Inflammatory macrophage (primary cell): Measurements from ENCODE around the gene ZGLP1.
A peak's percentile ranks its signal among the peaks of the same experiment; 100 is the strongest.

ENCODE experiments used
- DNase-seq, 2 donors: peaks; one replicate each; pipeline ENCODE4 v3.0.0-alpha.2; 2020 to 2022

The ZGLP1 gene

DNA sequence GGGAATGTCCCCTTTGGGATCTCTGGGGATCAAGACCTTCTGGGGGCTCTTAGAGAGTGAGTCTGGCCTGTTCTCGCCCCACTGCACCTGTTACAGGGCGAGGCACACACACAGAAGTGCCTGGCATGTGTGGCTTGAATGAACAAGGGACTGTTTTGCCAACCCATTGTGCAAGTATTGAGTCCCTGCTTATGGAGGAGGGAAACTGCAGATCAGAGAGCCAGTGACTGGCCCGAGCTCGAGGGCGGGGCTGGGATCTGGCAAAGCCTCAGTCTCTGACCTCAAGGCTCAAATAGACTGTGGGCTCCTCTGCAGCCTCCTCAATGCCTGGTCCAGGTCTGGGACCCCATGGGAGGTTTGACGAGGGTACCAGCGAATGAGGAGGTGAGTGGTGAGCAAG is 18.2 kb upstream of the ZGLP1 start:
- DNase-seq = no peak

DNA sequence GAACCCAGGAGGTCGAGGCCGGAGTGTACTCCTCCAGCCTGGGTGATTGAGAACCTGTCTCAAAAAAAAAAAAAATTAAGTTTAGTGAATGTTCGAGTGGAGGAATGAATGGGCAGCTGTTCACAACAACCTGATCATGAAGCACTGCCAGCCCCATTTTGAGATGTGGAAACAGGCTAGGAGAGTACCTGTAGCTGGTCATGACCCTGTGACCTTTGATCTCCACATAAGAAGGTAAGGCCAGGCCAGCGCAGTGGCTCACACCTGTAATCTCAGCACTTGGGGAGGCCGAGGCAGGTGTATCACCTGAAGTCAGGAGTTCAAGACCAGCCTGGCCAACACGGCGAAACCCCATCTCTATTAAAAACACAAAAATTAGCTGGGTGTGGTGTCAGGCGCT is 16.1 kb upstream of the ZGLP1 start:
- no peak for DNase-seq

DNA sequence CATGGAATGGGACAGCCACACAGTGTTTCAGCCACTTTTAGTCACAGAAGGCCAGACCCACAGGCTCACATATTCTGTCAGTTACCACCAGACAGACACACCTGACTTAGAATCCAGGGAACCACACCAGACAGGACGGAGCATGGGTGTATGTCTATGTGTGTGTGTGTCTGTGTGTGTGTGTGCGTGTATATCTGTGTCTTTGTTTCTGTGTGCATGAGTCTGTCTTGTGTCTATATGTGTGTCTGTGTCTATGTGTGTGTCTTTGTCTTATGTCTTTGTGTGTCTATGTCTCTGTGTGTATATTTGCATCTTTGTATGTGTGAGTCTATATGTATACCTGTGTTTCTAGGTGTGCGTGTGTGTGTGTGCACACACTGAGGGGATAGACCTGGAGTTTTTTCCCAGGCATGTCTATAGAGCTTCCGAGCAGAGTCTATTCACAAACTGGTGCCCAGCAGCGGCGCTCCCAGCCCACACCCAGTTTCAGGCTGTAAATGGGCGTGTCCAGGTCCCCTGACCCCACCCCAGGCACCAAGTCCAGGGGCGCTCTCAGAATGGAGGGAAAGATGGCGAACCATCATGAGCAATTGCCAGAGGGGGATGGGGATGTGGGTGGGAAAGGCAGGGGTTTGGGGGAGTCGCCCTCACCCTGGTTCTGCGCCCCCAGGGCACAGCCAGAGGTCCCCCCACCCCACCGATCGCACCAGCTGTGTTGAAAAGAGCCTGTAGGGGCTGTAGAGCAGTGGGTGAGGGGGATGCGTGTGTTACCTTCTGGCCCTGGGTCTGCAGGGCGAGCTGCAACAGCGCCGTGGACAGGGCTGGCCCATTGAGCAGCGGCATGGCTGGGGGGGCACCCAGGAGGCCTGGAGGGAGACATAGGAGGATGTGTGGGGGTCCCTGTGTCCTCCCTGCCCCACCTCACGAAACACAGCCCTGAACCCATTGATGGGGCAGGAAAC is 12.5 kb upstream of the ZGLP1 start:
- DNase-seq = no peak

DNA sequence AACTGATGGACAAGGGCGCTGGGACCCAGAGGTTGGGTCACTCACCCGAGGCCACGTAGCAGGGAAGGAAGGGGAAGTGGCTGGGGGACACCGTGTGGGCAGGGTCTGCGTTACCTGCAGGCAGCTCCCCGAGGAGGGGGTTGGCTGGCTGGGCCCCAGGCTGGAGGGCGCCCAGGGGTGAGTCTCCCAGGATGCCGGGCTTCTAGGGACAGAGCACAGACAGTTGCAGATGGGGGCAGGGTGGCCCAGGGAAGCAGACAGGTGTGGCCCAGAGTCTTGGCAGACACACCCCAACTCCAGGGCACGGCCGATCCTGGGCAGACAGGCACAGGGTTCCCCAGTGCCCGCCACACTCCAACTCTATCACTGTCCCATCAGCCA is 11.8 kb upstream of the ZGLP1 start:
- no peak for DNase-seq

DNA sequence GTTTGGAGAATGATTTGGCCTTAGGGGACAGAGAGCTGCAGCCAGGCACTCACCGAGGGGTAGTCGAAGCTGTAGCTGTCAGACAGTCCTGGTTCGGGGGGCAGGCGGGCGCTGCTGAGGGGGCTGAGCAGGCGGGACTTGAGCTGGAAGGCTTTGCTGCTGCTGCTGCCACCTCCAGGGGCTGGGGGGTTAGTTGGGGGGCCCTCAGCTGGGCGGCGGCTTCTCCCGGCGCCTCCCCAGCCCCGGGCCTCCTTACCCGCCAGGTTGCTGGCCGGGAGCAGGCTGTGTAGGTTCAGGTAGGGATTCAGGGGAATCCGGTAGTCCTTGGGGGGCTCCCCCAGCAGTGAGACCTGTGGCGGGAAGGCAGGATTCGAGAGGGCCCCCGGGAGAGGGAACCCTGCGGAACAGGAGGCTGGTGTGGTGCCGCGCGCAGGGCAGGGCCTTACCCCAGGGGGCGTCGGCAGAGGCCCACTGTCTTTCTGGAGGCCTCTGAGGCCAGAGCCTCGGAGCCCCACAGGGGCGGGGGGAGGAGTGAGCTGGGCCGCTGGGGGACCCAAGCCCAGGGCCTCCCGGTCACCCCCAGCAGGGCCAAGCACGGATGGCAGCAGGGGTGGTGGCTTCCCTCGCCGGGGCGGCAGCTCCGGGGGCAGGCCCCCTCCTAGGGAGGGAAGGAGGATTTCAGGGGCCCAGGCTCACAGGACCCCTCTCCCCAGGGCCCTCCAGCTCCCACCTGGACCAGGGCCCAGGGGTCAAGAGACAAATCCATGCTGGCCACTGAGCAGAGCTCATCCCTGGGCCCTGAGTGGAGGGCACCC is 11.2 kb upstream of the ZGLP1 start:
- no peak for DNase-seq

DNA sequence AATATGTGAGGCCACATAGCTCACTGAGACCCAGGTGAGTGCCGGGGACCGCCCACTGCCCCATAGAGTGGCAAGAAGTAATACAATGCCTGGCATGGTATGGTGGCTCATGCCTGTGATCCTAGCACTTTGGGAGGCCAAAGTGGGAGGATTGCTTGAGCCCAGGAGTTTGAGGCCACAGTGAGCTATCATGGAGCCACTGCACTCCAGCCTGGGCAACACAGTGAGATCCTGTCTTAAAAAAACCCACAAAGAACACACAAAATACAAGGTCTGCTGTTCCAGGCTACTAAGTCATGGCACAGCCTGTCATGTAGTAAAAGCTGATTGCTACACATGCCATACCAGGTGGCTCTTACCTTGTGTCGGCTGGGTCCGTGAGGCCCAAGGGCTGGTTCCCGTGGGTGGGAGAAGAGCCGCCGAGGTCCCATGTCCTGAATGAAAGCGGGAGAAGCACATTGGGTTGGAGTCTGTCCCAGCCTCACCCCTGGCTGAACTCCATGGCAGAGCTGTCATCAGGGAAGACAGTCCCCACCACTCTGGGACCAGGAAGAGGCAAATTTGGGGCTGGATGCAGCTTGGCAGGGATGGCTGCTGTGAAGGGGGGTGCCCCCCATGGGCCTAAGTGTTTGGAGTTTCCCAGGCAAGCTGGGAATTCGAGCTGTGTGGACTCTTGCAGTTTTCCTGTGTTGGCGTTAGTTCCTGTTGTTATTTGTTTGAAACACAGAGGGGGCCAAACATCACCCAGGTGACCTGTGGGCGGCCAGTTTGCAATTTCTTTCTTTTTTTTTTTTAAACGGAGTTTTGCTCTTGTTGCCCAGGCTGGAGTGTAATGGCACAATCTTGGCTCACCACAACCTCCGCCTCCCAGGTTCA is 9.4 kb upstream of the ZGLP1 start:
- no peak for DNase-seq

DNA sequence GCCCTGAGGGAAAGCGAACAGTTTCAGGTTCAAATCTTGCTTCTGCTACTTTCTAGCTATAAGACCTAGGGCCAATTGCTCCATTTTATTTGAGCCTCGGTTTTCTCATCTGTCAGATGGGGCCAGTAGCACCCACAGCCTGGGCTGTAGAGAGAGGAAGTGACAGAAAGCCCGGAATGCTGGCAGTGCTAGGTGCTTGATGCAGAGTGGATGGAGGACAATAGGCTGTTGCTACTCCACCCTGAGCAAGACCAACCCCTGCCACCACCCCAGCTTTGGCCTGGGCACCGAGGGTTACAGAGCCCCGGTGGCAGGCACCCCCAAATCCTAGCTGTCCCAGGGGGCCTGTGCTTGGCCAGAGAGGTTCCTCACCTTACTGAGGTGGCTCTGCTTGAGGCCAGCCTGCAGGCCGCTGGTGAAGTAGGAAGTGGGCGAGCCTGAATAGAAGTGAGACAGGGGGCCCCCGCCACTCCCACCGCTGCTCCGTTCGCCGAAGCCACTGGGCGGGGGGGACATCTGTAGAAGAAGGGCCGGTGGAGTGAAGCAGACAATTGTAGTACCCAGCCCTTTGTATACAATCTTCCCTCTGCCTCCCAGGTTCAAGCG is 8.3 kb upstream of the ZGLP1 start:
- DNase-seq = no peak

DNA sequence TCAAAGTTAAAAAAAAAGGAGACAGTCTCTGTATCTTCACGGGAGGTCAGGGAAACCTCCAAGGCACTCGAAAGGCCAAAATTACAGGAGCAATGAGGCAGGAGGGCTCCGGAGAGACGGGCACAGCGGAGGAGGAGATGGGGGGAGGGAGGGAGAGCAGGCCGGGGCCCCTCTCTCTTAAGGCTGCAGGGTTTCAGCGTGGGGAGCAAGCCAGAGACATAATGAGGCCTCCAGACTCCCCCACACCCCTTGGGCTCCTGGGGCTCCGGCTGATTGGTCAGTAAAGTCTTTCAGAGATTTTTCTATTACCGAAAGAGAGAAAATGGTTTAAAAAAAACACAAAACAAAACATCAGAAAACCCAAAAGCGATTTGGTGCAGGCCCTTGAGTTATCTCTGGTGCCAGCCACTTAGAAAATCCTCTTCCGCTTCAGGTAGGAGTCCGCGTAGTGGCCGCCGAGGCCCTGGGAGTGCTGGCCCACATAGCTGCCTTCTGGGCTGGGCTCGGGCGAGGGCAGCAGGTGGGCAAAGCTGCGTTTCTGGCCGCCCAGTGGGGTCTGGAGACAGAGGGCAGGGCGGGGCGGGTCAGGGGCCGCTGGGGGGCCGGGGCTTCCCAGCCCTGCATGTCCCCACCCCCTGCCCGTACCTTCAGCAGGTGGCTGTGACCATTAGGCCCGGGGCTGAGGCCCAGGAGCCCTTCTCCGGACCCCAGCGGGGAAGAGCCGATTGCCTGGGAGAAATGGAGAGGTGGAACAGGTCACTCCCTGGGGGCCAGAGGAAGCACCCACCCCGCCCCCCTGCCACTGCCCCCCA is 7.6 kb upstream of the ZGLP1 start:
- no peak for DNase-seq

DNA sequence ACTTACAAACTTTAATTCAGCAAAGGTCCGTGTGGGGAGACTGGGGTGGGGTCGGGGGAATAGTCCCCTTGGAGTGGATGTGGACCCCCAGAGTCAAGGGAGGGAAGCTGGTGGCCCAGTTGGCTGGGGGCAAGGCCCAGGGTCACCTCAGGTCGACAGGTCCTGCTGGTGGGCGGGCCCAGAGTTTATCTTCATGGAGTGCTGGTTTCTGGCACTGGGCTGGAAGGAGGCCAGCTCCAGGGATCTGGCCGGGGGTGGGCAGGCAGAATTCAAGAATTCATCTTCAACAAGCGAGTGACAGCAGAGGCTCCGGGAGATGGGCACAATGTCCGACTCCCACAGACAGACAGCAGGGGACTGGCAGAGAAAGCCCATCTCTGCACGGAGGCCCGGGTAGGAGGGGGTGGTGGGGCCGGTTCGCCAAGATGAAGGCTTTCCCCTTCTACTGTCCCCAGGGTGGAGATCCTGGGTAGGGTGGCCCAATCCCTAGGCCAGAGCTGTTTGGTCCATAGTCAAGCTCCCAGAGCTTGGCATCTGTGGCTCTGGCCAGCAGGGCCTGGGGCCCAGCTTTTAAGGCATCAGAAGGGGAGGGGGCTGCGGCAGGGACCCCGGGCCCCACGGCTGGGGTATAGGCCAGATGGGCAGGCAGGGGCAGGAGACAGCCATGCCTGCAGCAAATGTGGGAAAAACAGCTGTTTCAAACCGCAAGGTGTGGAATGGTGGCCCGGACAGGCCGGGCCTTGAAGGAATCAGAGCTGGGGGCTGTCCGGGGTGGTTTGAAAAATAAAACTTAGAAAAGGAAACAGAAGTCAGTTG is 6.8 kb upstream of the ZGLP1 start:
- DNase-seq = no peak

DNA sequence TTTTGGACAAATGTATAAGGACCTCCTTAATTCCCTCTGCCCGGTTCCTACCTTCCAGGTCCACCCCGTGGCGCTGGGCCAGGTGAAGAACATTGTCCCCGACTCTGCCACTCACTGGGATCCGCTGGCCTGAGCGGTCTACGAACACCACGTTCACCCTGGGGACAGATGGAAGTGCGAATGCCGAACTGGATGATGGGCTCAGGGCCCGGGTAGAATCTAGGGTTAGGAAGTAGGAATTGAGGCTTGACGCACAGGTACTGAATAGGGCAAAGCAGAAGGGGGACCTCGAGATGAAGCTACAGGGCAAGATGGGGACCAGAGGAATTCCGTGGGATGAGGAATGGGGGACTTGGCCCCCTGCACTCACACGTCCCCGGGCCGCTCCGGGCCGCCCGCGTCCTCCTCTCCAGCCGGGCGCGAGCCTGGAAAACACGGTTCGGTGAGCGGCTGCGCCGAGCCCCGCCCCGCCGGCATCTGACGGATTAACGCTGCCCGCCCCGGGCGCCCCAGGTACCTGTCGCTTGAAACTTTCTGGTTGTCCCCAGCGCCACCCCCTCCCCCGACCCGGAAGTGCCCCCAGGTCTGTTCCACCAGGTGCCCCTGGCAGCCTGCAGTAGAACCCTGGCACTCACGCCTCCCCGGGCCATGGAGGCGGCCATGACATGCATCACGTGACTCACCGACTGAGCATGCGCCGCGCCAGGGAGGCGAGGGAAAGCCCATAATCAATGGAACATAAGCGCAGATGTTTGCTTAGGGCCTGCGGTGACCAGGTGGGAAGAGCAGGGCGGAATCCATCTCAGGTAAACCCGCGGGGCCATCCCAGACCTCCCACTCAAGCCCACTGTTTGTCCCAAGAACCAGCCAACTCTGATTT is 6.0 kb upstream of the ZGLP1 start, which contains the start of gene FDX2:
Gene FDX2 (minus strand): TSS at position 681 of the 880 bp plus-strand sequence. CDS start 19 bp downstream, at position 662.
- peak; percentile 72 to 83 for DNase-seq

DNA sequence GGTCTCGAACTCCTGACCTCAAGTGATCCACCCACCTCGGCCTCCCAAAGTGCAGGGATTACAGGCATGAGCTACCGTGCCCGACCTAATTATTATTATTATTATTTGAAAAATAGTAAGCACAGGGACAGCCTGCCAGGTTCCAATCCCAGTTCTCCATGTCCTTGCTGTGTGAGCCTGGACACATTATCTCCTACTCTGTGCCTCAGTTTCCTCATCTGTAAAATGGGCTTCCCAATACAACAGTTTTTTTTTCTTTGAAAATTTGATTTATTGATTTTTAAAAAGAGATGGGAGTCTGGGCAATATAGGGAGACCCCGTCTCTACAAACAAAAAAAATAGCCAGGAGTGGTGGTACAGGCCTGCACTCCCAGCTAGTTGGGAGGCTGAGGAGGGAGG is 3.3 kb downstream of the ZGLP1 start:
- DNase-seq = no peak

DNA sequence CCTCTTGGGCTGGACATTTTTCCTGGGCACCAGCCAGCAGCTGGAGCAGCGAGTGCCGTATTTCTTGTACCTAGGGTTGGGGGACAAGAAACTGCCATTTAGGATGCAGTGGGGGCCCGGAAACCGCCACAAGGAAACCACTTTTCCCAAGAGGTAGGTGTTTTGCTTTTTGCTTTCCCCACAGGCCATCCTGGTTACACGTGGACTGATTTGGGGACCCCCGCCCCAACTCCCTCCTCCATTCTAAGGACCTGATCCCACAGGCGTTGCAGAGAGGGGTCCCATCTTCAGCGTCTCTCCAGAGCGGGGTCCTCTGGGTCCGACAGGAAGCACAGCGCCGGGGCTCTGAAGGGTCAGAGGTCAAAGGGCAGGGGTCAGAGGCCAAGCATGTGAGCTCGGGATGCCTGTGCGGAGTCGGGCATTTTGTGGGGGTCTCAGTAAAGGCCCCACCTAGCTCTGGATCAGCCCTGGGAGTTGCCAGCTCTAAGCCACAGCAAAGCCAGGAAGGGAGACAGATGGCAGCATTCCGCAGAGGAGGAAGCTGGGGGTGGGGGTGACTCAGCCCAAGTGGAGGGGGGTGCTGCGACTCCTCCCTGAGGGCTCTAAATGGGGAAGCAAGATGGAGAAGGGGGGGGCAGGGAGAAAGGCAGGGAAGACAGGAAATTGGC is 4.3 kb downstream of the ZGLP1 start:
- peak; percentile 88 to 93 for DNase-seq

DNA sequence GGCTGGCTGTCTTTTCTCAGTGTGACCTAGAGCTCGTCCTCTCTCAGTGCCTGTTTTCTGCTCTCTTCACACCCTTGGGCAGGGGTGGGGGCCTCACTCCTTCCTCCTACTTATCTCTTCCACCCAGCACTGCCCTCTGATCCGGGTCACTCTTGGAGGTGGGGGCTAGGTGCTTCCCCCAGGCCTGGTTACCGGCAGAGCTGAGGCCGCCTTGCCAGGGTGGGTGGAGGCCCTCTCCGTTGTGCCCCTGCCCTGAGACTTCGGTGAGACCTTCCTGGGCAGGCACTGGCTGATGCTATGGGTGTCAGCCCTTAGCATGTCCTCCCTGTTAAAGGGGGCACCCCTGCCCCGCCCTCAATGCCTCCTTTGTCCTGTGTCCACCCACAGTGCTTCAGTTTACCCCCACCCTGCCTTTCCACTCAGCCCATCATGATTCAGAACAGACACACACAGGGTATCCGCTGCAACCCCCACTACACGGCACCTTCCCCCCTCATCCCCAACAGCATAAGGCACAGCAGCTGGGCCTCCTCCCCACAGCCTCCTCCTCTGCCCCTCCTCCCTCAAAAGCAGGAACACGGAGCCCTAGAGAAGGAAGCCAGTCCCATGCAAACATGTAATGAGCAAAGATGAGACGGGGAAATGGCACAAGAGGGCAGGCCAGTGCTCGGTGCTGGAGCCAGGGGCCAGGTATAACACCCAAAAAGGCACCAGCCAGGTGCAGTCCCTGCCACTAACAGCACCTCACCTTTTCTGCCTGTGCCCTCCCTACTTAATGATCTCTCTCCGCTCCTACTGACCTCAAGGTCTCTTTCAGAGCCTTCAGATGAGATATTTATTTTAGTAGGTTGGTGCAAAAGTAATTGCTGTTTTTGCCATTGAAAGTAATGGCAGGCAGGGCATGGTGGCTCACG is 9.8 kb downstream of the ZGLP1 start:
- peak; percentile 66 to 77 for DNase-seq

DNA sequence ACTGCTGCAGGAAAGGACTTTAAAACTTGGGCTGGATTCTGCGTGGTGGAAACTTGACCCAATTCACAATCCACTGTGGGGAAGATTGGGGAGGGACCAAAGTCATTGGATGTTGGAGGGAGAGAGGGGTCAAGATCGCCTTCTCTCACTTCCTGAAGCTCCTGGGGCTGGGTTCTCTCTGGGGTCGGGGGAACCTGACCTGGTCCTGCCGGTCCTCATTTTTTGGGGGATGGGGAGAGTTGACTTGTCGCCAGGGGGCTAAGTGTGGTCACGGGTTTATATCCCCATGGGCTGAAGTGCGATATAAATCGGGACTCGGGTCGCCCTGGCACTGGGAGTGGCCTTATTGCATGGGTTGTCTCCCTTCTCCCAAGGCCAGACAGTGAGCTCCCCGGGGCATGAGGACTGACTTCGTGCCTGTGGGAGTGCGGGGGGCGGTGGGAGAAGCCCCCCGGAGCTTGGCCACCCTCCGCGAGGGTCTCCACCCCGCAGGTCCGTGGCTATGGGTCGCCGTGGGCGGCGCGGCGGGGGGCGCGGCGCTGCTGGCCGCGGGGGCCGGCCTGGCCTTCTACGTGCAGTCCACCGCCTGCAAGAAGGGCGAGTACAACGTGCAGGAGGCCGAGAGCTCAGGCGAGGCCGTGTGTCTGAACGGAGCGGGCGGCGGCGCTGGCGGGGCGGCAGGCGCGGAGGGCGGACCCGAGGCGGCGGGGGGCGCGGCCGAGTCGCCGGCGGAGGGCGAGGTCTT is 13.6 kb downstream of the ZGLP1 start:
- DNase-seq = no peak

DNA sequence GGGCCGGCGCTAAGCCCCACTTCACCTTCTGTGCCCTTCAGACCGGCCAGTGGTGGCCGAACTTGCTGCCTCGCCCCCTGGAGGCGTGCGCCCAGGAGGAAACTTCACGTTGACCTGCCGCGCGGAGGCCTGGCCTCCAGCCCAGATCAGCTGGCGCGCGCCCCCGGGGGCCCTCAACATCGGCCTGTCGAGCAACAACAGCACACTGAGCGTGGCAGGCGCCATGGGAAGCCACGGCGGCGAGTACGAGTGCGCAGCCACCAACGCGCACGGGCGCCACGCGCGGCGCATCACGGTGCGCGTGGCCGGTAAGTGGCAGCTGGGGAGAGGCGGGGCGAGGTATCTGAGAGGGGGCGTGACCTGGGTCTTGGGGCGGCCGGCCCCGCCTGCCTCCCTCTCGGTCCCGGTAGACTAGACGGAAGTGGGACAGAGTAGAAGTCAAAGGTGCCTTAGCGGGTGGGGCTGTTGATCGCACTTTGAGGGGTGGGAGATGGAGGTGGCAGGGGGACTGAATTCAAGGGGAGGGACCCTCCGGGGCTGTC is 14.2 kb downstream of the ZGLP1 start:
- DNase-seq = peak; percentile 56 to 76

DNA sequence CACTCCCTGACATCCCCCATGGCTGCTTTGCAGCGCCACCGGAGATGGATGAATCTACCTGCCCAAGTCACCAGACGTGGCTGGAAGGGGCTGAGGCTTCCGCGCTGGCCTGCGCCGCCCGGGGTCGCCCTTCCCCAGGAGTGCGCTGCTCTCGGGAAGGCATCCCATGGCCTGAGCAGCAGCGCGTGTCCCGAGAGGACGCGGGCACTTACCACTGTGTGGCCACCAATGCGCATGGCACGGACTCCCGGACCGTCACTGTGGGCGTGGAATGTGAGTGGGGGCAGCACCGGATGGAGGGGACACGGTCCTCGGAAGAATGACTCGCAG is 15.3 kb downstream of the ZGLP1 start:
- no peak for DNase-seq
